GM19025 (cell line): ENCODE measurements around the gene ATP2C2.

Experiments used
- ATAC-seq: cut with Tn5 transposase; IDR thresholded peaks from one replicate; pipeline ENCODE4 v1.9.1; 2021; ENCODE audit warnings: mild to moderate bottlenecking, low read depth, moderate library complexity; ENCODE audit not compliant: unreplicated experiment

The ATP2C2 gene

GRCh38 chr16:84485255-84486010 is 117.1 kb downstream of the ATP2C2 start:
- no peak for ATAC-seq

- ATAC-seq, result no peak
These were observed 117.8 kb downstream of the ATP2C2 start for GRCh38 chr16:84486126-84486525.

- ATAC-seq, result no peak
These were observed 118.4 kb downstream of the ATP2C2 start for GRCh38 chr16:84486551-84487235.

- ATAC-seq, result no peak
These were observed 119.0 kb downstream of the ATP2C2 start for GRCh38 chr16:84487358-84487757.

- ATAC-seq, result no peak
These were observed 120.8 kb downstream of the ATP2C2 start for GRCh38 chr16:84489131-84489530.

- ATAC-seq, result no peak
These were observed 127.2 kb downstream of the ATP2C2 start for GRCh38 chr16:84495506-84495905.

GRCh38 chr16:84496991-84497390 is 128.7 kb downstream of the ATP2C2 start:
- no peak for ATAC-seq

GRCh38 chr16:84497418-84498222 is 129.3 kb downstream of the ATP2C2 start:
- ATAC-seq, result no peak

GRCh38 chr16:84498223-84498610 is 129.9 kb downstream of the ATP2C2 start:
- ATAC-seq, result no peak

GRCh38 chr16:84498859-84499620 is 130.7 kb downstream of the ATP2C2 start:
- ATAC-seq, result no peak

GRCh38 chr16:84499638-84500037 is 131.3 kb downstream of the ATP2C2 start:
- no peak for ATAC-seq

GRCh38 chr16:84500531-84500930 is 132.2 kb downstream of the ATP2C2 start:
- ATAC-seq, result no peak

GRCh38 chr16:84501077-84501735 is 132.9 kb downstream of the ATP2C2 start:
- ATAC-seq, result no peak

GRCh38 chr16:84502075-84502474 is 133.7 kb downstream of the ATP2C2 start:
- ATAC-seq, result no peak

GRCh38 chr16:84502581-84502980 is 134.2 kb downstream of the ATP2C2 start:
- no peak for ATAC-seq

- no peak for ATAC-seq
These were observed 135.5 kb downstream of the ATP2C2 start for GRCh38 chr16:84503751-84504395.

GRCh38 chr16:84504420-84505248 is 136.3 kb downstream of the ATP2C2 start, which contains the start of gene MEAK7:
Gene MEAK7, minus strand, starts transcription at chr16:84504659. Its CDS starts 6,573 bp downstream, at chr16:84498086.
- peak; percentile 97 for ATAC-seq
